Activated CD8-positive, alpha-beta T cell treated with anti-CD3 and anti-CD28 coated beads, Interleukin-2, amount 10 ng/mL, durations not matched to agents 7 days and 5 days (primary cell): Measurements from ENCODE around the gene TICAM1. TPM values are rescaled to one million over a fixed set of nuclear protein-coding genes. Genes with fewer than 3 reads are reported as not detected.
"Not testable (repeated sequence)": the region's sequence is repeated elsewhere in the genome, so short reads cannot be mapped to it uniquely, and the experiment has no call there.

Experiments
- ATAC-seq: fragments of 150-1000 bp; cut with Tn5 transposase; one replicate; pipeline ENCODE4 v1.10.0; 2021; ENCODE audit warnings: moderate library complexity
- CTCF ChIA-PET: fragments of 350-600 bp; sonication (Branson Sonifier 250); formaldehyde crosslinking; loops from one replicate; lab custom pipeline; 2021; ENCODE audit warnings: antibody characterized with exemption; lab: Charles Lee
- POLR2A ChIA-PET: fragments of 350-600 bp; sonication (Branson Sonifier 250); formaldehyde crosslinking; loops from one replicate; lab custom pipeline; 2021; ENCODE audit warnings: antibody characterized with exemption; lab: Charles Lee
- DNase-seq: peaks from one replicate; pipeline ENCODE4 v3.0.0-alpha.2; 2020
- H3K27ac Mint-ChIP-seq: one replicate; pipeline ENCODE4 v1.8.0; 2021; ENCODE audit warnings: mild to moderate bottlenecking, mixed read lengths
- H3K27me3 Mint-ChIP-seq: one replicate; pipeline ENCODE4 v1.8.0; 2021; ENCODE audit warnings: low read depth, mixed read lengths
- H3K36me3 Mint-ChIP-seq: one replicate; pipeline ENCODE4 v1.8.0; 2021; ENCODE audit warnings: low read depth, mixed read lengths
- H3K4me1 Mint-ChIP-seq: one replicate; pipeline ENCODE4 v1.8.0; 2021; ENCODE audit warnings: low read depth, mixed read lengths
- H3K4me3 Mint-ChIP-seq: one replicate; pipeline ENCODE4 v1.8.0; 2021; ENCODE audit warnings: mild to moderate bottlenecking, mixed read lengths
- H3K9me3 Mint-ChIP-seq: one replicate; pipeline ENCODE4 v1.8.0; 2022; ENCODE audit warnings: mixed read lengths; ENCODE audit not compliant: insufficient read depth
- total RNA-seq, 2 experiments: library from RNA; stranded (reverse); gene quantifications; one replicate each; pipeline ENCODE4 v1.2.3, GENCODE V29; 2021

The TICAM1 gene
- total RNA-seq, 2 experiments from 2014 or later: 14.0 to 15.2 TPM

DNA sequence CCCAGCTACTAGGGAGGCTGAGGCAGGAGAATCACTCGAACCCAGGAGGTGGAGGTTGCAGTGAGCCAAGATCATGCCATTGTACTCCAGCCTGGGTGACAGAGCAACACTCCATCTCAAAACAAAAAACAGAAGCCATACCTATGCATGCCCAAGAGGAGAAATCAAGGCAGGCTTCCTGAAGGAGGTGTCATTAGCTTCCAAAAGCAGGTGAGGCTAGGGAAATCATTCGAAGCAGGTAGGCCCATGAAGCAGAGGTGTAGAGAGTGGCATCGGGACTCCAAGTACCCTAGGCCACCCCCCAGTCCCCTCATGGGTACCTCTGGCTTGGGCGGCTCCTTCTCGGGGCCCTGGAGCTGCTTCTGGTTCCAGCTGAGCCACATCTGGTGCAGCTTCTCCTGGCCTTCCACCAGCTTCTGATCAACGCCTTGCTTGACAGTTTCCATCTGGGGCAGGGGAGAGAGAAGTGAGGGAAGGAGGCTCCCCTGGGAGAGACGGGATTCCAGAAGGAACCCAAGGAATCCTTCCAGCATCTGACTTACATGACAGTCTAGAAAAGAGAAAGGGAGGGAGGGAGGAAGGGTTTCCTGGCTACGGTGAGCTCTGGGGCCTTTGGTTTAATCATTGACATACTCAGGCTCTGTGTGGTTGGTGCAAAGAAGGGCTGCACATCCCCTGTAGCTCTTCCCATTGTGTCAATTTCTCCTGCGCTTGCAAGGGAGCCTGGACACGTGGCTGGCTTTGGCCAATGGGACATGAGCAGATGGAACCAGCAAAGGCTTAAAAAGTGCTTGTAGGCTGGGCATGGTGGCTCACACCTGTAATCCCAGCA, 13.1 kb upstream of the TICAM1 start:
- peaks cover 10% of the 10 kb centered on the region for H3K4me1 Mint-ChIP-seq
- ATAC-seq (no peak), DNase-seq (no peak)
- no peaks in the 10 kb centered on the region for H3K27me3 Mint-ChIP-seq
- H3K9me3 Mint-ChIP-seq: no peaks in the 10 kb centered on the region
- CTCF ChIA-PET: interaction anchor here (5.3 kb wide), 1 partner anchor 35 kb away, joined by 29 read pairs; no protein-coding TSS in a partner anchor
- no peak overlapping the region for H3K4me3 Mint-ChIP-seq
- peaks cover 12% of the 10 kb centered on the region for H3K36me3 Mint-ChIP-seq
- no peak overlapping the region for H3K27ac Mint-ChIP-seq
- POLR2A ChIA-PET: no interaction called here

- H3K27me3 Mint-ChIP-seq: no peaks in the 10 kb centered on the region
- POLR2A ChIA-PET: no interaction called here
Observed at GRCh38 chr19:4843647-4843965, 12.1 kb upstream of the TICAM1 start.

DNA sequence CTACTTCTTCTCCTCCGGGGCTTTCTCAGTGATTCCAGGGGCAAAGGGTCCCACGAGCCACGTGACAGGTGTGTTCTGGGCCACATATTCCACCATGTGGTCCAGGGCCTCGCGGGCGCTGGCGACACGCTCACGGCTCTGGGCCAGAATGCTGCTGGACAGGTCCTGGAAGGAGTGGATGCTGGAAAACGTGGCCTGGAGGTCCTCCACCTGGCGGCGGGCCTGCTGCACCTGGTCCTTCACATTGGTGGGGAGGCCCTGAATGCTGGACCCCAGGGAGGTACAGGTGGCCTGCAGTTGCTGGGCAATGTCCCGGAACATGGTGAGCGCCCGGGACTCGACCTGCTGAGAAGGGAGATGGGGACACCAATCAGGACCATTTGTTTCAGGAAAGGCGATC, 7.7 kb upstream of the TICAM1 start:
- CTCF ChIA-PET: interaction anchor here (1.4 to 1.6 kb wide), 2 partner anchors 13 to 29 kb away, joined by 5 read pairs; no protein-coding TSS in a partner anchor
- ATAC-seq: no peak
- no peak for DNase-seq
- POLR2A ChIA-PET: no interaction called here
- no peak overlapping the region for H3K4me3 Mint-ChIP-seq
- H3K9me3 Mint-ChIP-seq: no peaks in the 10 kb centered on the region
- H3K27me3 Mint-ChIP-seq: no peaks in the 10 kb centered on the region
- H3K4me1 Mint-ChIP-seq: peaks cover 10% of the 10 kb centered on the region
- peaks cover 18% of the 10 kb centered on the region for H3K36me3 Mint-ChIP-seq
- H3K27ac Mint-ChIP-seq: no peak overlapping the region

More at GRCh38 chr19:4843647-4843965, 12.1 kb upstream of the TICAM1 start:
- H3K36me3 Mint-ChIP-seq: peaks cover 18% of the 10 kb centered on the region
- CTCF ChIA-PET: interaction anchor here (0.9 to 5.3 kb wide), 2 partner anchors 8 to 34 kb away, joined by 4 to 29 read pairs; no protein-coding TSS in a partner anchor
- H3K4me3 Mint-ChIP-seq: no peak overlapping the region
- H3K4me1 Mint-ChIP-seq: peaks cover 10% of the 10 kb centered on the region
- DNase-seq: no peak
- no peak overlapping the region for H3K27ac Mint-ChIP-seq
- no peaks in the 10 kb centered on the region for H3K9me3 Mint-ChIP-seq
- no peak for ATAC-seq

DNA sequence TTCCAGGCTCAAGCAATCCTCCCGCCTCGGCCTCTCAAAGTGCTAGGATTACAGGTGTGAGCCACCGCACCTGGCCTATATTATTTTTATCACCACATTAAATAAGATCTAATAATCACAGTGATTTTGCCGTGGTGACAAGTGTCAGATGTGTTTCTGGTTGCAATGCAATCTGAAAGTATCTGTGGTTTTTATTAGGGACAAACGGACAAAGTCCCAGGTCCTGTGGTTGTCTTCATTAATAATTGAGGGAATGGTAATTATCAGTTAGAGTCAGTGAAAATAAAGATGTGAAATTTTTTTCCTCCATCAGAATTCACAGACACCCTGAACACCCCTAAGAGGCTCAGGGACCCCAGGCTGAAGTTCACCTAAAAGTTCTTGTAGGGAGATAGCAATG, 1.3 kb upstream of the TICAM1 start:
- Mint-ChIP-seq H3K4me1 (peaks cover 25% of the 10 kb centered on the region), H3K36me3 (peaks cover 10% of the 10 kb centered on the region), H3K4me3 (peak overlapping the region; percentile 54), H3K27me3 (no peaks in the 10 kb centered on the region), H3K9me3 (no peaks in the 10 kb centered on the region), H3K27ac (no peak overlapping the region)
- POLR2A ChIA-PET: no interaction called here
- CTCF ChIA-PET: interaction anchor here (1.4 kb wide), 1 partner anchor 19 kb away, joined by 3 read pairs; no protein-coding TSS in a partner anchor
- no peak for ATAC-seq
- DNase-seq: no peak

DNA sequence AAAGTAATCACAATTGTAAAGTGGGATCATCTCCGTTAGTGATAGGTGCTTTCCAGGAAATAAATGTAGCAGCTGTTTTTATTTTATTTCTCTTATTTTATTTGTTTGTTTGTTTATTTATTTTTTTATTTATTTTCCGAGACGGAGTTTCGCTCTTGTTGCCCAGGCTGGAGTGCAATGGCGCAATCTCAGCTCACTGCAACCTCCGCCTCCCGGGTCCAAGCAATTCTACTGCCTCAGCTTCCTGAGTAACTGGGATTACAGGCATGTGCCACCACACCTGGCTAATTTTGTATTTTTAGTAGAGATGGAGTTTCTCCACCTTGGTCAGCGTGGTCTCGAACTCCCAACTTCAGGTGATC, 448 bp upstream of the TICAM1 start:
- H3K27ac Mint-ChIP-seq: peak overlapping the region; percentile 81
- H3K9me3 Mint-ChIP-seq, DNase-seq, ATAC-seq, H3K27me3 Mint-ChIP-seq, H3K36me3 Mint-ChIP-seq, POLR2A ChIA-PET: not testable (repeated sequence)
- peaks cover 25% of the 10 kb centered on the region for H3K4me1 Mint-ChIP-seq
- peak overlapping the region; percentile 83 for H3K4me3 Mint-ChIP-seq
- CTCF ChIA-PET: interaction anchor here (2.2 to 2.4 kb wide), 2 partner anchors 22 to 80 kb away, joined by 9 to 19 read pairs; no protein-coding TSS in a partner anchor

DNA sequence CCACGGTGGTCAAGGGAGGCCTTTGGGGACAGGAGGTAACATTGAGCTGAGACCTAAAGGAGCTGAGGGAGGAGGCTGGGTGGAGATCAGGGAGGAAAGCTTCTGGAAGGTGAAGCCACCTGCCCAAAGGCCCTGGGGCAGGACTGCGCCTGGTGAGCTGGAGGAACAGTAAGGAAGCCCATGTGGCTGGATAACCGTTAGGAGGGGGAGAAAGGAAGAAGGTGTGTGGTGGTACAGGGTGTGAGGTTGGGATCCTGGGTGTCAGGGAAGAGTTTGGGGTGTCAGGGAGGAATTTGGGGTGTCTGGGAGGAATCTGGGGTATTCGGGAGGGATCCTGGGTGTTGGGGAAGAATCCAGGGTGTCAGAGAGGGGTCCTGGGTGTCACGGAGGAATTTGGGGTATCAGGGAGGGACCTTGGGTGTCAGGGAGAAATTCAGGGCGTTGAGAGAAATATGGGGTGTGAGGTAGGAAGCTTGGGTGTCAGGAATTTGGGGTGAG, 695 bp downstream of the TICAM1 start:
- ATAC-seq: no peak
- ChIA-PET CTCF (interaction anchor here (1.0 to 2.4 kb wide), 6 partner anchors 21 to 198 kb away, joined by 3 to 19 read pairs (median 5); partner anchors contain the start of gene FEM1A), POLR2A (interaction anchor here (0.9 to 1.0 kb wide), 2 partner anchors 21 to 86 kb away, joined by 3 read pairs; no protein-coding TSS in a partner anchor)
- Mint-ChIP-seq H3K36me3 (peaks cover 9% of the 10 kb centered on the region), H3K27ac (peak overlapping the region; percentile 86), H3K27me3 (no peaks in the 10 kb centered on the region), H3K9me3 (no peaks in the 10 kb centered on the region), H3K4me3 (peak overlapping the region; percentile 83), H3K4me1 (peaks cover 25% of the 10 kb centered on the region)
- no peak for DNase-seq

- POLR2A ChIA-PET: interaction anchor here (0.9 kb wide), 1 partner anchor 86 kb away, joined by 3 read pairs; no protein-coding TSS in a partner anchor
- CTCF ChIA-PET: interaction anchor here (1.0 to 2.4 kb wide), 7 partner anchors 11 to 199 kb away, joined by 3 to 19 read pairs (median 3); partner anchors contain the start of gene FEM1A
- ATAC-seq: no peak
- H3K4me3 Mint-ChIP-seq: peak overlapping the region; percentile 83
- no peaks in the 10 kb centered on the region for H3K9me3 Mint-ChIP-seq
- no peak for DNase-seq
- peaks cover 9% of the 10 kb centered on the region for H3K36me3 Mint-ChIP-seq
- H3K4me1 Mint-ChIP-seq: peaks cover 25% of the 10 kb centered on the region
- H3K27me3 Mint-ChIP-seq: no peaks in the 10 kb centered on the region
- peak overlapping the region; percentile 86 for H3K27ac Mint-ChIP-seq
Observed at GRCh38 chr19:4830332-4830731, 1.2 kb downstream of the TICAM1 start.

DNA sequence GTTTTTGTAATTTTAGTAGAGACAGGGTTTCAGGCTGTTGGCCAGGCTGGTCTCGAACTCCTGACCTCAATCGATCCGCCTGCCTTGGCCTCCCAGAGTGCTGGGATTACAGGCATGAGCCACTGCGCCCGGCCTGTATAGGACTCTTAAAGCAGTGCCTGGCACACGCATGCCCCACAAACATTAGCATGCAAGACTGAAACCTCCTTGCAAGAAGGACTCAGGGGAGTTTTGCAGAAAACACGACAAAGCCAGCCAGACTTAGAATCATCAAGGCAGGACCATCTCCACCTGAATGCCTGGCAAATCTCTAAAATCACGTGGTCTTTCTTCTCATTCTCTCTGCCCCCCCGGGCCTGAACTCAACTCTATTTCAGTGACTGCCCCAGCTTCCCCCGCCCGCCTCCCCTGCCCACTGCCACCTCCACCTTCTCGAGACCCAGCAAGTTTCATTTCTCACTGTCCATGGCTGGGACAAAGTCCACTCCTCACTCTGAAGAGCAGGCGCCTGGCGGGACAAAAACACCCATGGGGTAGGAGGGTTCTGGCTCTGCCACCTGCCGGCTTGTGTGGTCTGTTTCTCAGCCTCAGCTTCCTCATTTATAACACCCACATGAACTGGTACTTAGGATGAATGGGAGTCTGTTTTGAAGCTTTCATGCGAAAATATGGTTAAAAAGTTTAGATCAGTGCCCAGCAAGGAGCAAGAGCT, 2.4 kb downstream of the TICAM1 start:
- ChIA-PET POLR2A (interaction anchor here (0.7 kb wide), 1 partner anchor 1383 kb away, joined by 4 read pairs; no protein-coding TSS in a partner anchor), CTCF (interaction anchor here (1.2 to 3.5 kb wide), 3 partner anchors 10 to 38 kb away, joined by 3 to 13 read pairs (median 7); partner anchors contain the start of gene FEM1A)
- Mint-ChIP-seq H3K36me3 (peaks cover 9% of the 10 kb centered on the region), H3K27me3 (no peaks in the 10 kb centered on the region), H3K4me1 (peaks cover 25% of the 10 kb centered on the region), H3K4me3 (peak overlapping the region; percentile 4), H3K27ac (peak overlapping the region; percentile 41), H3K9me3 (no peaks in the 10 kb centered on the region)
- ATAC-seq (no peak), DNase-seq (no peak)

- H3K27ac Mint-ChIP-seq: no peak overlapping the region
- no peak for ATAC-seq
- no peak overlapping the region for H3K4me3 Mint-ChIP-seq
- CTCF ChIA-PET: interaction anchor here (1.1 to 2.7 kb wide), 3 partner anchors 14 to 32 kb away, joined by 3 to 24 read pairs (median 7); partner anchors contain the start of gene FEM1A
- no peak for DNase-seq
- POLR2A ChIA-PET: interaction anchor here (1.0 kb wide), 1 partner anchor 33 kb away, joined by 4 read pairs; no protein-coding TSS in a partner anchor
- no peaks in the 10 kb centered on the region for H3K9me3 Mint-ChIP-seq
- no peaks in the 10 kb centered on the region for H3K4me1 Mint-ChIP-seq
- no peaks in the 10 kb centered on the region for H3K27me3 Mint-ChIP-seq
- peaks cover 11% of the 10 kb centered on the region for H3K36me3 Mint-ChIP-seq
Observed at GRCh38 chr19:4823577-4823976, 7.9 kb downstream of the TICAM1 start.

DNA sequence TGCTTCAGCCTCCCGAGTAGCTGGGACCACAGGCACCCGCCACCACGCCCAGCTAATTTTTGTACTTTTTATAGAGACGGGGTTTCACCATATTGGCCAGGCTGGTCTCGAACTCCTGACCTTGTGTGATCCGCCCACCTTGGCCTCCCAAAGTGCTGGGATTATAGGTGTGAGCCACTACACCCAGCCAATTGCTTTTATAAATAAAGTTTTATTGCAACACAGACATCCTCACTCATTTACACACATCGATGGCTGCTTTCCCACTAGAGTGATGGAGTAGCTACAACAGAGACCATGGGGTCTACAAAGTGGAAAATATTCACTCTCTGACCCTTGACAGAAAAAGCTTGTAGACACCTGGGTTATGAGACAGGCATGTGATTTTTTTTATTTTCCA, 9.2 kb downstream of the TICAM1 start:
- peaks cover 16% of the 10 kb centered on the region for H3K36me3 Mint-ChIP-seq
- H3K27me3 Mint-ChIP-seq, POLR2A ChIA-PET, H3K4me3 Mint-ChIP-seq, H3K4me1 Mint-ChIP-seq, H3K9me3 Mint-ChIP-seq, DNase-seq, ATAC-seq, H3K27ac Mint-ChIP-seq: not testable (repeated sequence)
- CTCF ChIA-PET: interaction anchor here (1.2 to 2.7 kb wide), 4 partner anchors 10 to 31 kb away, joined by 3 to 24 read pairs (median 6); partner anchors contain the start of gene FEM1A

DNA sequence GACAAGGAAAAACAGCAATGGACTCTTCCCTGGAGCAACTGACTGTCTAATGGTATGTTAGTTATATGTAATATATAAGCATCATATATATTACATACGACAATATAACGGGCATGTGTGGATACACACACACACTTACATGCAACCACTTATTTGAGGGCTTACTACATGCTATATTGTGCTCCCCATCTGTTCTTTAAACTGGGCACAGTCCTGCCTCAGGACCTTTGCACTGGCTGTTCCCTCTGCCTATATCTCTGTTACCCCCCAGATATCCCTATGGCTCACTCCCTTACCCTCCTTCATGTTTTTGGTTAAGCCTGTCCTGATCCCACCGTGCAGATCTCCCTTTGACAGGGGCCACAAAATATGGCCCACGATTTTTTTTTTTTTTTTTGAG, 10.2 kb downstream of the TICAM1 start:
- Mint-ChIP-seq H3K4me3 (no peak overlapping the region), H3K27me3 (no peaks in the 10 kb centered on the region), H3K36me3 (peaks cover 24% of the 10 kb centered on the region), H3K27ac (no peak overlapping the region), H3K4me1 (no peaks in the 10 kb centered on the region), H3K9me3 (no peaks in the 10 kb centered on the region)
- CTCF ChIA-PET: interaction anchor here (2.7 to 3.8 kb wide), 2 partner anchors 11 to 12 kb away, joined by 24 to 26 read pairs; no protein-coding TSS in a partner anchor
- no peak for ATAC-seq
- no peak for DNase-seq
- POLR2A ChIA-PET: interaction anchor here (0.7 kb wide), 1 partner anchor 254 kb away, joined by 3 read pairs; no protein-coding TSS in a partner anchor
